ENCODE measurements around the gene TMEM176B. TPM values are rescaled to one million over a fixed set of nuclear protein-coding genes. Genes with fewer than 3 reads are reported as not detected.
"Not testable (repeated sequence)": the region's sequence is repeated elsewhere in the genome, so short reads cannot be mapped to it uniquely, and the experiment has no call there.

TMEM176B gene
- total RNA-seq, 2 donors from 2014 or later = not detected

- Mint-ChIP-seq H3K9me3 (no peaks in the 10 kb centered on the region), H3K4me1 (no peaks in the 10 kb centered on the region), H3K36me3 (ENCODE audit: low read depth) (no peaks in the 10 kb centered on the region), H3K27ac (no peak overlapping the region), H3K4me3 (no peak overlapping the region), H3K27me3 (peaks cover 34% of the 10 kb centered on the region)
- no peak for ATAC-seq (replicated peaks)
Observed at GRCh38 chr7:150830937-150831336, 30.8 kb upstream of the TMEM176B start.

GRCh38 chr7:150829426-150829825, 29.3 kb upstream of the TMEM176B start:
- no peaks in the 10 kb centered on the region for H3K36me3 Mint-ChIP-seq (ENCODE audit: low read depth)
- H3K4me3 Mint-ChIP-seq = no peak overlapping the region
- no peak overlapping the region for H3K27ac Mint-ChIP-seq
- H3K4me1 Mint-ChIP-seq = no peaks in the 10 kb centered on the region
- peaks cover 33% of the 10 kb centered on the region for H3K27me3 Mint-ChIP-seq
- no peak for ATAC-seq (replicated peaks)
- H3K9me3 Mint-ChIP-seq = no peaks in the 10 kb centered on the region

GRCh38 chr7:150828384-150828783, 28.2 kb upstream of the TMEM176B start:
- H3K9me3 Mint-ChIP-seq = no peaks in the 10 kb centered on the region
- ATAC-seq (replicated peaks) = no peak
- no peak overlapping the region for H3K27ac Mint-ChIP-seq
- no peaks in the 10 kb centered on the region for H3K36me3 Mint-ChIP-seq (ENCODE audit: low read depth)
- H3K4me3 Mint-ChIP-seq = no peak overlapping the region
- H3K4me1 Mint-ChIP-seq = no peaks in the 10 kb centered on the region
- peaks cover 26% of the 10 kb centered on the region for H3K27me3 Mint-ChIP-seq

GRCh38 chr7:150826061-150826849, 26.1 kb upstream of the TMEM176B start:
- no peak overlapping the region for H3K27ac Mint-ChIP-seq
- no peaks in the 10 kb centered on the region for H3K36me3 Mint-ChIP-seq (ENCODE audit: low read depth)
- no peaks in the 10 kb centered on the region for H3K9me3 Mint-ChIP-seq
- no peak for ATAC-seq (replicated peaks)
- H3K4me3 Mint-ChIP-seq = no peak overlapping the region
- H3K4me1 Mint-ChIP-seq = no peaks in the 10 kb centered on the region
- peaks cover 32% of the 10 kb centered on the region for H3K27me3 Mint-ChIP-seq

- H3K4me1 Mint-ChIP-seq = no peaks in the 10 kb centered on the region
- peaks cover 23% of the 10 kb centered on the region for H3K27me3 Mint-ChIP-seq
- no peaks in the 10 kb centered on the region for H3K9me3 Mint-ChIP-seq
- no peak overlapping the region for H3K27ac Mint-ChIP-seq
- no peaks in the 10 kb centered on the region for H3K36me3 Mint-ChIP-seq (ENCODE audit: low read depth)
- no peak overlapping the region for H3K4me3 Mint-ChIP-seq
- no peak for ATAC-seq (replicated peaks)
Observed at GRCh38 chr7:150824379-150825177, 24.4 kb upstream of the TMEM176B start.

GRCh38 chr7:150823484-150824126, 23.4 kb upstream of the TMEM176B start:
- ATAC-seq (replicated peaks) = no peak
- Mint-ChIP-seq H3K27me3 (peaks cover 21% of the 10 kb centered on the region), H3K9me3 (no peaks in the 10 kb centered on the region)

GRCh38 chr7:150823043-150823442, 22.9 kb upstream of the TMEM176B start:
- no peak for ATAC-seq (replicated peaks)
- no peak overlapping the region for H3K4me3 Mint-ChIP-seq
- no peak overlapping the region for H3K27ac Mint-ChIP-seq
- H3K36me3 Mint-ChIP-seq (ENCODE audit: low read depth) = no peaks in the 10 kb centered on the region
- peaks cover 17% of the 10 kb centered on the region for H3K27me3 Mint-ChIP-seq
- H3K9me3 Mint-ChIP-seq = no peaks in the 10 kb centered on the region
- no peaks in the 10 kb centered on the region for H3K4me1 Mint-ChIP-seq

More at GRCh38 chr7:150823484-150824126, 23.4 kb upstream of the TMEM176B start:
- Mint-ChIP-seq H3K27ac (no peak overlapping the region), H3K36me3 (ENCODE audit: low read depth) (no peaks in the 10 kb centered on the region), H3K4me1 (no peaks in the 10 kb centered on the region), H3K4me3 (no peak overlapping the region)

GRCh38 chr7:150820578-150821198, 20.5 kb upstream of the TMEM176B start:
- no peak for ATAC-seq (replicated peaks)

GRCh38 chr7:150820148-150820547, 20.0 kb upstream of the TMEM176B start:
- Mint-ChIP-seq H3K36me3 (ENCODE audit: low read depth) (no peaks in the 10 kb centered on the region), H3K9me3 (peaks cover 9% of the 10 kb centered on the region), H3K27me3 (peaks cover 23% of the 10 kb centered on the region), H3K27ac (no peak overlapping the region), H3K4me3 (no peak overlapping the region), H3K4me1 (no peaks in the 10 kb centered on the region)
- no peak for ATAC-seq (replicated peaks)

More at GRCh38 chr7:150820578-150821198, 20.5 kb upstream of the TMEM176B start:
- H3K36me3 Mint-ChIP-seq (ENCODE audit: low read depth) = no peaks in the 10 kb centered on the region
- peaks cover 21% of the 10 kb centered on the region for H3K27me3 Mint-ChIP-seq
- H3K4me1 Mint-ChIP-seq = no peaks in the 10 kb centered on the region
- no peak overlapping the region for H3K4me3 Mint-ChIP-seq
- peaks cover 7% of the 10 kb centered on the region for H3K9me3 Mint-ChIP-seq
- no peak overlapping the region for H3K27ac Mint-ChIP-seq

GRCh38 chr7:150818971-150819370, 18.8 kb upstream of the TMEM176B start:
- Mint-ChIP-seq H3K27me3 (peaks cover 26% of the 10 kb centered on the region), H3K4me3 (no peak overlapping the region), H3K27ac (no peak overlapping the region), H3K4me1 (no peaks in the 10 kb centered on the region), H3K36me3 (ENCODE audit: low read depth) (no peaks in the 10 kb centered on the region), H3K9me3 (peaks cover 9% of the 10 kb centered on the region)
- ATAC-seq (replicated peaks) = peak; percentile 26

GRCh38 chr7:150814328-150815001, 14.3 kb upstream of the TMEM176B start:
- no peaks in the 10 kb centered on the region for H3K4me1 Mint-ChIP-seq
- H3K4me3 Mint-ChIP-seq = no peak overlapping the region
- H3K36me3 Mint-ChIP-seq (ENCODE audit: low read depth) = no peaks in the 10 kb centered on the region
- peaks cover 31% of the 10 kb centered on the region for H3K27me3 Mint-ChIP-seq
- no peak overlapping the region for H3K27ac Mint-ChIP-seq
- H3K9me3 Mint-ChIP-seq = peaks cover 9% of the 10 kb centered on the region
- no peak for ATAC-seq (replicated peaks)

GRCh38 chr7:150807616-150808438, 7.7 kb upstream of the TMEM176B start:
- H3K27me3 Mint-ChIP-seq = peaks cover 35% of the 10 kb centered on the region
- H3K4me3 Mint-ChIP-seq; H3K9me3 Mint-ChIP-seq; H3K27ac Mint-ChIP-seq; ATAC-seq (replicated peaks); H3K4me1 Mint-ChIP-seq; H3K36me3 Mint-ChIP-seq (ENCODE audit: low read depth): not testable (repeated sequence)

GRCh38 chr7:150806863-150807262, 6.7 kb upstream of the TMEM176B start:
- no peak overlapping the region for H3K4me3 Mint-ChIP-seq
- no peak for ATAC-seq (replicated peaks)
- H3K4me1 Mint-ChIP-seq = no peaks in the 10 kb centered on the region
- H3K36me3 Mint-ChIP-seq (ENCODE audit: low read depth) = no peaks in the 10 kb centered on the region
- peaks cover 3% of the 10 kb centered on the region for H3K9me3 Mint-ChIP-seq
- no peak overlapping the region for H3K27ac Mint-ChIP-seq
- peaks cover 42% of the 10 kb centered on the region for H3K27me3 Mint-ChIP-seq
